Mucosa of descending colon (tissue), 3 donors: ENCODE data around the gene TEX261. TPM values are rescaled to one million over a fixed set of nuclear protein-coding genes. Genes with fewer than 3 reads are reported as not detected.

ENCODE experiments used
- ATAC-seq: fragments of 200-7000 bp; cut with Tn5 transposase; one replicate; pipeline ENCODE4 v1.9.1; 2020; ENCODE audit warnings: mild to moderate bottlenecking, moderate library complexity
- DNase-seq, 3 donors: peaks; one replicate each; pipeline ENCODE4 v3.0.0-alpha.2; 2020
- H3K36me3 ChIP-seq: fragments of 200-600 bp; one replicate; pipeline ENCODE4 v1.8.0; 2021; ENCODE audit warnings: low read depth, mild to moderate bottlenecking
- H3K4me1 ChIP-seq: fragments of 200-600 bp; one replicate; pipeline ENCODE4 v1.8.0; 2021; ENCODE audit warnings: low read depth, mild to moderate bottlenecking
- H3K4me3 ChIP-seq: fragments of 200-600 bp; one replicate; pipeline ENCODE4 v1.8.0; 2021; ENCODE audit warnings: mild to moderate bottlenecking
- H3K9me3 ChIP-seq: fragments of 200-600 bp; one replicate; pipeline ENCODE4 v1.8.0; 2021; ENCODE audit warnings: mild to moderate bottlenecking
- CTCF ChIP-seq: fragments of 200-600 bp; IDR thresholded peaks from one replicate; pipeline ENCODE4 v1.8.0; 2022; ENCODE audit warnings: antibody characterized with exemption, mild to moderate bottlenecking
- intact Hi-C, 2 donors: fragments of 100-400 bp; cut with DNase I in 1 of 2; cut with micrococcal nuclease in 1 of 2; formaldehyde crosslinking; loops; one replicate each; pipeline versions ENCODE4 v1.11.0 to v1.11.1; 2022; cut with DNase I, micrococcal nuclease
- total RNA-seq, 3 donors: library from RNA; stranded (reverse); fragmentation: NEBNext Ultra II Directional in 2 of 3; extraction: Animal tissue kit (Norgen Biotek cat#: 25700) in 2 of 3; gene quantifications; one replicate each; pipeline versions ENCODE4 v1.2.1 to v1.2.4, GENCODE V29; 2021 to 2023
- donor health status: DM: no; HTN: no; CAD: no; lungs with moderate emphysema.
- donor health status: DM: no; HTN: no; CAD: no.
- donor health status: DM: no; HTN: yes; CAD: no.

TEX261 gene
- total RNA-seq, 3 donors from 2014 or later, result 51.0 to 63.0 (median 51.4) TPM

- no peak for ATAC-seq
- no peak for TF ChIP-seq CTCF
- H3K4me1 ChIP-seq, result peaks cover 17% of the 10 kb centered on the region
- DNase-seq, result no peak
- no peaks in the 10 kb centered on the region for H3K36me3 ChIP-seq
- H3K4me3 ChIP-seq, result no peak overlapping the region
- H3K9me3 ChIP-seq, result no peaks in the 10 kb centered on the region
- intact Hi-C loops, result no loop called here
Measured at GRCh38 chr2:70981421-70981820, 13.3 kb downstream of the TEX261 start.

GRCh38 chr2:70979626-70980025, 15.0 kb downstream of the TEX261 start:
- ATAC-seq (no peak), DNase-seq (no peak)
- no peak for TF ChIP-seq CTCF
- Histone ChIP-seq H3K4me1 (peaks cover 13% of the 10 kb centered on the region), H3K36me3 (no peaks in the 10 kb centered on the region), H3K9me3 (no peaks in the 10 kb centered on the region), H3K4me3 (no peak overlapping the region)
- intact Hi-C loops, result no loop called here

- Histone ChIP-seq H3K9me3 (no peaks in the 10 kb centered on the region), H3K36me3 (no peaks in the 10 kb centered on the region), H3K4me1 (peaks cover 13% of the 10 kb centered on the region), H3K4me3 (no peak overlapping the region)
- no peak for TF ChIP-seq CTCF
- intact Hi-C loops, result no loop called here
- ATAC-seq (no peak), DNase-seq (no peak)
Measured at GRCh38 chr2:70979180-70979488, 15.5 kb downstream of the TEX261 start.

- Histone ChIP-seq H3K4me3 (no peak within 1 kb of the TSS), H3K36me3 (no peaks in the 10 kb centered on the region), H3K4me1 (peaks cover 13% of the 10 kb centered on the region), H3K9me3 (no peaks in the 10 kb centered on the region)
- intact Hi-C loops, result no loop called here
- DNase-seq (peak; percentile 25 to 69 (median 59)), ATAC-seq (peak; percentile 63)
- TF ChIP-seq CTCF, result no peak
Measured at GRCh38 chr2:70978341-70979179, 16.1 kb downstream of the TEX261 start, which contains the start of gene ANKRD53. Gene ANKRD53, plus strand, starts transcription at chr2:70978630. Its CDS starts 16 bp downstream, at chr2:70978646.

- DNase-seq (peak in 1 of 3 donors; percentile 27), ATAC-seq (peak; percentile 11)
- TF ChIP-seq CTCF, result no peak
- H3K36me3 ChIP-seq, result no peaks in the 10 kb centered on the region
- peaks cover 13% of the 10 kb centered on the region for H3K4me1 ChIP-seq
- H3K4me3 ChIP-seq, result no peak overlapping the region
- no peaks in the 10 kb centered on the region for H3K9me3 ChIP-seq
- intact Hi-C loops, result no loop called here
Measured at GRCh38 chr2:70977605-70978205, 17.0 kb downstream of the TEX261 start.
